Neural cell (in vitro differentiated cells): ENCODE measurements around the gene STX1A. TPM values are rescaled to one million over a fixed set of nuclear protein-coding genes. Genes with fewer than 3 reads are reported as not detected.

Source experiments
- H2AFZ ChIP-seq: fragments of 200-600, 300-800 bp; sonication (generic), shearing (Covaris generic); 2 replicates; pipeline ENCODE4 v1.6.0; 2014; ENCODE audit warnings: low read depth, mild to moderate bottlenecking, antibody characterized with exemption, low read length, moderate library complexity
- H3F3A ChIP-seq: fragments of 200-600 bp; shearing (Covaris generic); 2 replicates; pipeline ENCODE4 v1.6.1; 2016; ENCODE audit warnings: mild to moderate bottlenecking, moderate library complexity, mixed read lengths, antibody characterized with exemption, low read length; ENCODE audit not compliant: insufficient read depth, poor library complexity, severe bottlenecking
- H3K27ac ChIP-seq: fragments of 200-600, 300-800 bp; sonication (generic), shearing (Covaris generic); 2 replicates; pipeline ENCODE4 v1.5.1; 2014; ENCODE audit warnings: mild to moderate bottlenecking, low read length, moderate library complexity
- H3K27me3 ChIP-seq: fragments of 300-800, 200-600 bp; sonication (generic), shearing (Covaris generic); 2 replicates; pipeline ENCODE4 v1.6.0; 2014; ENCODE audit warnings: mild to moderate bottlenecking, low read depth, low read length, moderate library complexity; ENCODE audit not compliant: insufficient read depth
- H3K36me3 ChIP-seq: fragments of 300-800, 200-600 bp; sonication (generic), shearing (Covaris generic); 2 replicates; pipeline ENCODE4 v1.5.1; 2014; ENCODE audit warnings: mild to moderate bottlenecking, antibody characterized with exemption, low read length, moderate library complexity; ENCODE audit not compliant: insufficient read depth
- H3K4me2 ChIP-seq: fragments of 300-800, 200-600 bp; sonication (generic), shearing (Covaris generic); 2 replicates; pipeline ENCODE4 v1.6.0; 2014; ENCODE audit warnings: mild to moderate bottlenecking, low read length
- H3K4me3 ChIP-seq: fragments of 300-800, 200-600 bp; sonication (generic), shearing (Covaris generic); 2 replicates; pipeline ENCODE4 v1.5.1; 2014; ENCODE audit warnings: mild to moderate bottlenecking, low read length, moderate library complexity
- H3K79me2 ChIP-seq: fragments of 200-600 bp; shearing (Covaris generic); replicated peaks from 2 replicates; pipeline ENCODE4 v1.6.0; 2014; ENCODE audit warnings: mild to moderate bottlenecking, low read length, moderate library complexity; ENCODE audit not compliant: insufficient read depth
- H3K9ac ChIP-seq: fragments of 300-800, 200-600 bp; sonication (generic), shearing (Covaris generic); 2 replicates; pipeline ENCODE4 v1.6.1; 2016; ENCODE audit warnings: mild to moderate bottlenecking, low read length, mixed read lengths
- H3K9me2 ChIP-seq: fragments of 200-600 bp; shearing (Covaris generic); 2 replicates; pipeline ENCODE4 v1.6.1; 2016; ENCODE audit warnings: mild to moderate bottlenecking, low read length, mixed read lengths; ENCODE audit not compliant: insufficient read depth
- H3K9me3 ChIP-seq: fragments of 200-600, 300-800 bp; sonication (generic), shearing (Covaris generic); 2 replicates; pipeline ENCODE4 v1.6.1; 2016; ENCODE audit warnings: mild to moderate bottlenecking, mixed run types, low read length, moderate library complexity, mixed read lengths
- H4K20me1 ChIP-seq: fragments of 200-600 bp; shearing (Covaris generic); 2 replicates; pipeline ENCODE4 v1.6.1; 2016; ENCODE audit warnings: mild to moderate bottlenecking, mixed run types; ENCODE audit not compliant: insufficient read depth
- EP300 ChIP-seq: fragments of 450-650 bp; conservative IDR thresholded peaks from 2 replicates; pipeline ENCODE4 v1.6.1; 2014; ENCODE audit warnings: antibody characterized with exemption, mild to moderate bottlenecking, moderate library complexity; ENCODE audit not compliant: poor library complexity, severe bottlenecking
- EZH2 ChIP-seq: fragments of 200-600, 300-800 bp; shearing (Covaris generic), sonication (generic); IDR thresholded peaks from 2 replicates; pipeline ENCODE4 v1.6.1; 2014; ENCODE audit warnings: antibody characterized with exemption, low read length, borderline replicate concordance, mild to moderate bottlenecking; ENCODE audit not compliant: insufficient read depth, poor library complexity, severe bottlenecking
- MXI1 ChIP-seq: fragments of 450-650 bp; conservative IDR thresholded peaks from 2 replicates; pipeline ENCODE4 v1.6.1; 2014; ENCODE audit warnings: antibody characterized with exemption, mild to moderate bottlenecking; ENCODE audit not compliant: poor library complexity, severe bottlenecking
- POLR2AphosphoS5 ChIP-seq: IDR thresholded peaks from 2 replicates; pipeline ENCODE4 v1.6.1; 2012
- RAD21 ChIP-seq: fragments of 450-650 bp; conservative IDR thresholded peaks from 2 replicates; pipeline ENCODE4 v1.6.1; 2014; ENCODE audit warnings: antibody characterized with exemption, mild to moderate bottlenecking, moderate library complexity
- SMC3 ChIP-seq: fragments of 450-650 bp; conservative IDR thresholded peaks from 2 replicates; pipeline ENCODE4 v1.6.1; 2014; ENCODE audit warnings: antibody characterized with exemption, mild to moderate bottlenecking, moderate library complexity; ENCODE audit not compliant: poor library complexity
- TAF1 ChIP-seq: IDR thresholded peaks from 2 replicates; pipeline ENCODE4 v1.6.1; 2012; ENCODE audit warnings: low read depth
- polyA plus RNA-seq: library from polyadenylated mRNA; depleted of rRNA; stranded (reverse); fragments of >200 nt; gene quantifications from 2 replicates; pipeline ENCODE4 v1.2.3, GENCODE V29; 2014
- TF ChIP-seq, protein P1 (sequence below): IDR thresholded peaks from 2 replicates; pipeline ENCODE4 v1.6.1; 2012; ENCODE audit warnings: borderline replicate concordance
- TF ChIP-seq, protein P2 (sequence below): fragments of 450-650 bp; IDR thresholded peaks from 2 replicates; pipeline ENCODE4 v1.5.1; 2014; ENCODE audit warnings: antibody characterized with exemption, mild to moderate bottlenecking, moderate library complexity; ENCODE audit not compliant: poor library complexity, severe bottlenecking

Gene STX1A
- polyA plus RNA-seq, 1 donor from 2014 or later, result 123 TPM

DNA sequence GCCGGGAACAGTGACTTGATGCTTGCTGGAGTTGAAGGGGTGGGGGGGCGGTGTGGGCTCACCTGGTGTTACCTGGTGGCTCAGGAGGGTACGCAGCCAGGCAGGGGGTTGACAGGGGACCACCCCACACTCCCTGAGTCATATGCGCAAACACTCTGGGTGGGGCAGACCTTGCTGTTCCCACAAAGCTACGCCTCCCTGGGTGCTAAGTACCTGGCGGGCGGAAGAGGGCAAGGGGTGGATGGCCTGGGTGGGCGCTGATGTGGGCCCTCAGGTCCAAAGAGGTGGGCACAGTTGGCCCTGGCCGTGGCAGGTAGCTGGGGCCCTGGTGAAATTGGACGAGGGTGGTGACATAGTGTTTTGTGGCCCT is 13.9 kb downstream of the STX1A start (continued):
- no peak for TF ChIP-seq EZH2

DNA sequence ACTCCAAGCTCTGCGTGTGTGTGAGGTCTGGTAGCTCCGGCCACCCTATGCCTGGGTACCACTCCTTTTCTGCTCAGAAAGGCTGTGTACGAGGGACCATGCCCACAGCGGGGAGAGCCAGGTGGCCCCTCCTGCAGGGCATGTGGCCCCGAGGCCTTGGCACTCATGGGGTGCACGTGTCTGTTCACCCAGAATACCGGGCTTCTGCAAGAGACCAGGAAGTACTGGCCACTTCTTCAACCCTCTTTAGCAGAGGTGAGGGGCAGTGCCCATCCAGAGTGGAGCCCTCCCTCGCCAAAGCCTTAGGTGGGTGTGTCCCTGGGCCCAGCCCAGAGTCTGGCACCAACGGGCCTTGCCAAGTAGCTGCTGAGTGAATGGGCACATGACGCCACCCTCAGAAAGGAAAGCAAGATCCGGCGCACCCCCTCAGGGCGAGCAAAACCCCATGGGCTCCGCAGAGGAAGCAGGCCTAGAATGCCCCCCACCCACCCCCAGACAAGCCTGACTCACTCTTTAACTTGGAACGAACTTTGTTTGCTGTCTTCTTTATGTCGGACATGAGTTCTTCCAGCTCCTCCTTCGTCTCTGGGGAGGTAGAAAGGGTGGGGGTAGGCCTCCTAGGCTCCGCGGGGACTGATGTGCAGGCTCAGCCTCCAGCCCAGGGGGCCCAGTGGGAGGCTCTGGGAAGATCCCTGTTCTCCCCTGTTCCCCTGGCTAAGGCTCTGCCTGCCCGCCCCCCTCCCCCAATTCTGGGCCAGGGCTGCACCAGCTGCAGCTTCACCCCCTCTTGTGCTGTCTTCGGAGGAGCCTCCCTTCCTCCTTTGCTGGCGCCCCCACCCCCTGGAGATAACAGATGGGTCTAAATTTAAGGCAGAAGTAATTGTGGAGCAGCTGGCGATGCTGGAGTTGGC is 14.6 kb downstream of the STX1A start:
- no peak overlapping the region for H2AFZ ChIP-seq
- H3K27me3 ChIP-seq, result no peaks in the 10 kb centered on the region
- H3K79me2 ChIP-seq, result no peaks in the 10 kb centered on the region
- no peak overlapping the region for H3K9ac ChIP-seq
- H3K36me3 ChIP-seq, result no peaks in the 10 kb centered on the region
- H3F3A ChIP-seq, result no peaks in the 10 kb centered on the region
- no peaks in the 10 kb centered on the region for H3K9me3 ChIP-seq
- H3K27ac ChIP-seq, result no peak overlapping the region
- no peaks in the 10 kb centered on the region for H4K20me1 ChIP-seq
- H3K4me3 ChIP-seq, result no peak overlapping the region
- no peak overlapping the region for H3K4me2 ChIP-seq
- H3K9me2 ChIP-seq, result no peaks in the 10 kb centered on the region
- TF ChIP-seq, protein P1, sequence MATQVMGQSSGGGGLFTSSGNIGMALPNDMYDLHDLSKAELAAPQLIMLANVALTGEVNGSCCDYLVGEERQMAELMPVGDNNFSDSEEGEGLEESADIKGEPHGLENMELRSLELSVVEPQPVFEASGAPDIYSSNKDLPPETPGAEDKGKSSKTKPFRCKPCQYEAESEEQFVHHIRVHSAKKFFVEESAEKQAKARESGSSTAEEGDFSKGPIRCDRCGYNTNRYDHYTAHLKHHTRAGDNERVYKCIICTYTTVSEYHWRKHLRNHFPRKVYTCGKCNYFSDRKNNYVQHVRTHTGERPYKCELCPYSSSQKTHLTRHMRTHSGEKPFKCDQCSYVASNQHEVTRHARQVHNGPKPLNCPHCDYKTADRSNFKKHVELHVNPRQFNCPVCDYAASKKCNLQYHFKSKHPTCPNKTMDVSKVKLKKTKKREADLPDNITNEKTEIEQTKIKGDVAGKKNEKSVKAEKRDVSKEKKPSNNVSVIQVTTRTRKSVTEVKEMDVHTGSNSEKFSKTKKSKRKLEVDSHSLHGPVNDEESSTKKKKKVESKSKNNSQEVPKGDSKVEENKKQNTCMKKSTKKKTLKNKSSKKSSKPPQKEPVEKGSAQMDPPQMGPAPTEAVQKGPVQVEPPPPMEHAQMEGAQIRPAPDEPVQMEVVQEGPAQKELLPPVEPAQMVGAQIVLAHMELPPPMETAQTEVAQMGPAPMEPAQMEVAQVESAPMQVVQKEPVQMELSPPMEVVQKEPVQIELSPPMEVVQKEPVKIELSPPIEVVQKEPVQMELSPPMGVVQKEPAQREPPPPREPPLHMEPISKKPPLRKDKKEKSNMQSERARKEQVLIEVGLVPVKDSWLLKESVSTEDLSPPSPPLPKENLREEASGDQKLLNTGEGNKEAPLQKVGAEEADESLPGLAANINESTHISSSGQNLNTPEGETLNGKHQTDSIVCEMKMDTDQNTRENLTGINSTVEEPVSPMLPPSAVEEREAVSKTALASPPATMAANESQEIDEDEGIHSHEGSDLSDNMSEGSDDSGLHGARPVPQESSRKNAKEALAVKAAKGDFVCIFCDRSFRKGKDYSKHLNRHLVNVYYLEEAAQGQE, result no peak
- TF ChIP-seq POLR2AphosphoS5, result no peak
- no peak for TF ChIP-seq SMC3
- no peak for TF ChIP-seq TAF1
- TF ChIP-seq EZH2, result no peak
- TF ChIP-seq EP300, result no peak
- no peak for TF ChIP-seq RAD21
- TF ChIP-seq, protein P2, sequence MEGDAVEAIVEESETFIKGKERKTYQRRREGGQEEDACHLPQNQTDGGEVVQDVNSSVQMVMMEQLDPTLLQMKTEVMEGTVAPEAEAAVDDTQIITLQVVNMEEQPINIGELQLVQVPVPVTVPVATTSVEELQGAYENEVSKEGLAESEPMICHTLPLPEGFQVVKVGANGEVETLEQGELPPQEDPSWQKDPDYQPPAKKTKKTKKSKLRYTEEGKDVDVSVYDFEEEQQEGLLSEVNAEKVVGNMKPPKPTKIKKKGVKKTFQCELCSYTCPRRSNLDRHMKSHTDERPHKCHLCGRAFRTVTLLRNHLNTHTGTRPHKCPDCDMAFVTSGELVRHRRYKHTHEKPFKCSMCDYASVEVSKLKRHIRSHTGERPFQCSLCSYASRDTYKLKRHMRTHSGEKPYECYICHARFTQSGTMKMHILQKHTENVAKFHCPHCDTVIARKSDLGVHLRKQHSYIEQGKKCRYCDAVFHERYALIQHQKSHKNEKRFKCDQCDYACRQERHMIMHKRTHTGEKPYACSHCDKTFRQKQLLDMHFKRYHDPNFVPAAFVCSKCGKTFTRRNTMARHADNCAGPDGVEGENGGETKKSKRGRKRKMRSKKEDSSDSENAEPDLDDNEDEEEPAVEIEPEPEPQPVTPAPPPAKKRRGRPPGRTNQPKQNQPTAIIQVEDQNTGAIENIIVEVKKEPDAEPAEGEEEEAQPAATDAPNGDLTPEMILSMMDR, result no peak
- no peak for TF ChIP-seq MXI1

- H3K27me3 ChIP-seq, result no peaks in the 10 kb centered on the region
- H4K20me1 ChIP-seq, result no peaks in the 10 kb centered on the region
- no peaks in the 10 kb centered on the region for H3K9me2 ChIP-seq
- TF ChIP-seq RAD21 (no peak), SMC3 (no peak), EZH2 (no peak), POLR2AphosphoS5 (no peak)
- TF ChIP-seq, protein P1, result no peak
- no peak overlapping the region for H2AFZ ChIP-seq
- H3K9ac ChIP-seq, result no peak overlapping the region
- H3K4me3 ChIP-seq, result no peak overlapping the region
- no peaks in the 10 kb centered on the region for H3F3A ChIP-seq
- no peak overlapping the region for H3K4me2 ChIP-seq
- no peak overlapping the region for H3K27ac ChIP-seq
- H3K79me2 ChIP-seq, result no peaks in the 10 kb centered on the region
- no peaks in the 10 kb centered on the region for H3K9me3 ChIP-seq
- H3K36me3 ChIP-seq, result no peaks in the 10 kb centered on the region
These were observed 15.5 kb downstream of the STX1A start for GRCh38 chr7:73703757-73704639.
